T-helper 17 cell (primary cell): ENCODE measurements around the gene DYNLT2. TPM values are rescaled to one million over a fixed set of nuclear protein-coding genes. Genes with fewer than 3 reads are reported as not detected.

Source experiments
- ATAC-seq: fragments of 150-1000 bp; cut with Tn5 transposase; 2 replicates; pipeline ENCODE4 v1.10.0; 2021; ENCODE audit warnings: mild to moderate bottlenecking, moderate library complexity
- DNase-seq, 3 donors: peaks; one replicate each; pipeline versions ENCODE4 v3.0.0 to v3.0.0-alpha.2; 2020 to 2021
- H3K9me3 ChIP-seq: one replicate; pipeline ENCODE4 v1.7.0; 2013; ENCODE audit warnings: low read length, mild to moderate bottlenecking; ENCODE audit not compliant: control insufficient read depth, poor library complexity, severe bottlenecking
- H3K27ac Mint-ChIP-seq: one replicate; pipeline ENCODE4 v1.8.0; 2022; ENCODE audit warnings: mild to moderate bottlenecking, moderate library complexity, mixed read lengths
- H3K27me3 Mint-ChIP-seq: one replicate; pipeline ENCODE4 v1.8.0; 2022; ENCODE audit warnings: mixed read lengths
- H3K36me3 Mint-ChIP-seq: one replicate; pipeline ENCODE4 v1.8.0; 2022; ENCODE audit warnings: low read depth, mixed read lengths
- H3K4me1 Mint-ChIP-seq: one replicate; pipeline ENCODE4 v1.8.0; 2022; ENCODE audit warnings: mild to moderate bottlenecking, mixed read lengths
- H3K4me3 Mint-ChIP-seq: one replicate; pipeline ENCODE4 v1.8.0; 2022; ENCODE audit warnings: mild to moderate bottlenecking, moderate library complexity, mixed read lengths
- total RNA-seq, 4 donors: library from RNA in 2 of 4; stranded (reverse) in 2 of 4; gene quantifications; one replicate each; pipeline ENCODE4 v1.2.3 and lab custom pipeline; 2022 to 2026

Gene DYNLT2
- total RNA-seq, 2 donors from 2014 or later: 3.0 to 3.9 TPM

DNA sequence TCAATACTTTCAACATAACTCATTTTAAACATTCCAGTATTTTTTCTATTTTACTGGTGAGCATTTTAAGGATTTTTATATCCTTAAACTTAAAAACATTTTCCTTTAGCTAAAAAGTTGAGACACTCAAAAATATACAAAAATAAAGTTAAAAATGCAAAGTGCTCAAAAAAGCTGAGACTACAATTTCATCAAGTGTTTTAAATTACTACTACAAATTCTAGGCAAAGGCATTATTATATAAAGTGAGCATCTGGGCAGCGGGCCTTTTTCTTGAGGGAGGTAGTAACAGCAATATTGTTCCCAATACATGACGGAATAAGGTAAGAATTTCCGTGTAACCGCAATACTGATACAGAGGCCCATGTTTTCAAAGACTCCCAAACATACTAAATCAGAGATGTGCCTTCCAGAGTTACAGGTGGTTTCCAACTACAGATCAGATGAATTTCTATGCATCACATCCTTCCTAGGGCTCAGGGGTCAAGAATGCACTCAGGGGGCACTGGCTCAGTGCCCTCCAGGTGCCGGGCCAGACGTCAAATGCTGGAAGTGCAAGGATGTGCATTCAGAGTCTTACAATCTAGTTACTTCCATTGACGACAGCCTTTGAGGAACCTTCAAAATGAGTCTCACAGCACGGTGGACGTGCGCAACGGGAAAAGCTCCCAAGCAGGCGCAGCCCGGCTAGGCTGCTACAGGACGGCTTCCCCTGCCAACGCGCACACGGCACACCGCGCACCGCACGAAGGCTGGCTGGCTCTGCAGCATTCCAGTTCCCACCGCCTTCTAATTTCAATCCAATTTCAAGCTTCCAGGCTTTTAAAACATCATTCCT is 28.8 kb downstream of the DYNLT2 start:
- no peaks in the 10 kb centered on the region for H3K9me3 ChIP-seq
- H3K4me1 Mint-ChIP-seq: peaks cover 33% of the 10 kb centered on the region
- peak in 2 of 3 donors; percentile 12 to 15 for DNase-seq
- peak overlapping the region; percentile 98 for H3K4me3 Mint-ChIP-seq
- no peaks in the 10 kb centered on the region for H3K27me3 Mint-ChIP-seq
- peak overlapping the region; percentile 99 for H3K27ac Mint-ChIP-seq
- H3K36me3 Mint-ChIP-seq: peaks cover 3% of the 10 kb centered on the region
- ATAC-seq: peak; percentile 44

DNA sequence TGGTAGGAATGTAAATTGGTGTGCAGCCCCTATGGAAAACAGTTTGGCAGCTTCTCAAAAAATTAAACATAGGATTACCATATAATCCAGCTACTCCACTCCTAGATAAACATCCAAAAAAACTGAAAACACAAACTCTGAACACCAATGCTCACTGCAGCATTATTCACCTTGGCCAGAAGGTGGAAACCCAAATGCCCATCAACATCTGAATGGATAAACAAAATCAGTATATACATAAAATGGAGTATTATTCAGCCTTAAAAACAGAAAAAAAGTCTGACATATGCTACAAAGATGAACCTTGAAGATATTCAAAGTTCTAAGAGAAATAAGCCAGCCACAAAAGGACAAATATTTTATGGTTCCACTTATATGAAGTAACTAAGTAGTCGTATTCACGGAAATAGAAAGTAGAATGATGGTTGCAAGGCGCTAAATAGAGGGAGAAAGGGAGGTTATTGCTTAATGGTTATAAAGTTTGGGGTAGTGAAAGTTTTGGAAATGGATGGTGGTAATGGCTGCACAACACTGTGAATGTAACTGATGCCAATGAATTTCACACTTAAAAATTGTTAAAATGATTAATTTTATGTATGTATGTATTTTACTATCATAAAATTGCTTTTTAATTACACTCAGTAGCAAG is 31.0 kb downstream of the DYNLT2 start:
- peaks cover 27% of the 10 kb centered on the region for H3K4me1 Mint-ChIP-seq
- no peaks in the 10 kb centered on the region for H3K9me3 ChIP-seq
- H3K27me3 Mint-ChIP-seq: no peaks in the 10 kb centered on the region
- peak overlapping the region; percentile 81 for H3K27ac Mint-ChIP-seq
- H3K4me3 Mint-ChIP-seq: no peak overlapping the region
- peaks cover 5% of the 10 kb centered on the region for H3K36me3 Mint-ChIP-seq
- no peak for ATAC-seq
- no peak for DNase-seq

DNA sequence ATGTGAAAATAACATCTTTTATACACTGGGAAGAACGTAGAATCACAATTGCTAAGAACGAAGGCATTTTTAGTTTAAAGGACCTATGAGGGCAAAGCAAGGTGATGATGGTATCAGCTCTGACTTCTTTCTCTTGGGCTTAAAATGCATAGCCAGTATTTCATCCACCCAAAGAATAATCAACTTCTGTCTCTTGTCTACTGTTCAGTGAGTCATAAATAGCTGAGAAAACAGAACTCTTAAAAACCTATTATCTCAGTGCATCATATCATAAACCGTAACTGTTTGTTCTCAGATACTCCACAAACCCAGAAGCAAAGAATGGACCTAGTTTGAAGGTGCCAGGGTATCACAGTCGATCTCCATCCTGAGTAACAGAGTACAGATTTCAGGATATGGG is 32.3 kb downstream of the DYNLT2 start:
- peaks cover 27% of the 10 kb centered on the region for H3K4me1 Mint-ChIP-seq
- H3K27ac Mint-ChIP-seq: peak overlapping the region; percentile 81
- no peaks in the 10 kb centered on the region for H3K27me3 Mint-ChIP-seq
- no peak for DNase-seq
- H3K9me3 ChIP-seq: no peaks in the 10 kb centered on the region
- ATAC-seq: no peak
- no peak overlapping the region for H3K4me3 Mint-ChIP-seq
- H3K36me3 Mint-ChIP-seq: peaks cover 5% of the 10 kb centered on the region

DNA sequence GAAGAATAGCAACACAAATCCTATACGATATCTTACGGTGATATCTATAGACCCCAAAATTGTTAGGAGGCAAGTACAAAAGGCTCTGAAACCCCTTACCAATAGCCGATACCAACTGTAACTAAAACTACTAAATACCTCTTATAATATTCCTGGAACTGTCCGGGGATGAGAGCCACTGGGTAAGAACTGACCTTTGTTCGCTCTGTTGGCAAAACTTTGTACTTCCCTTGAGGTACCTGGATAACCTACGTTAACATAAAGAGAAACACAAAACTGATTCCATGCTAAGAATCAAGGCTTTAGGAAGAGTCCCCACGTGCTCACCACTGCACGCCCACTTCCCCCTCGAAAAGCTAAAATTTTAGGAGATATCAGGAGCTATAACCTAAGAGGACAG is 36.8 kb downstream of the DYNLT2 start:
- peaks cover 2% of the 10 kb centered on the region for H3K36me3 Mint-ChIP-seq
- H3K4me1 Mint-ChIP-seq: peaks cover 10% of the 10 kb centered on the region
- H3K4me3 Mint-ChIP-seq: peak overlapping the region; percentile 12

DNA sequence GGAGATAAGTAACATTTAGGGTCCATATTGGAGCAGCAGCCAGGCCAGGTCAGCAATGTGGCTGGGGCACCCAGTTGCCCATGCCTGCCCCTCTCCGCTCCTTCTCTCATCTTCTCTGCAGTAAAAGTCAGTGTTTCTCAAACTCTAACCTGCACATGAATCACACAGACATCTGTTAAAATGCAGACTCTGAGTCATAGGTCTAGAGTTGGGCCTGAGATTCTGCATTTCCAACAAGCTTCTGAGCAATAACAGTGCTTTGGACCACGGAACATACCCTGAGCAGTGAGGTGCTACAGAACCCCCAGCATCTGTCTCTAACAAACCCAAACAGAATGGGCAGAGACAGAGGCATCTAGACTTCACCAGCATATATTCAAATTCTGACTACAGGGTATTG is 37.2 kb downstream of the DYNLT2 start:
- peak overlapping the region; percentile 12 for H3K4me3 Mint-ChIP-seq
- H3K27ac Mint-ChIP-seq: no peak overlapping the region
- H3K4me1 Mint-ChIP-seq: peaks cover 6% of the 10 kb centered on the region
- H3K36me3 Mint-ChIP-seq: peaks cover 2% of the 10 kb centered on the region
- H3K27me3 Mint-ChIP-seq: no peaks in the 10 kb centered on the region
- DNase-seq (no peak), ATAC-seq (no peak)
- H3K9me3 ChIP-seq: no peaks in the 10 kb centered on the region

More for the DNA sequence above, 36.8 kb downstream of the DYNLT2 start:
- no peaks in the 10 kb centered on the region for H3K9me3 ChIP-seq
- ATAC-seq: no peak
- no peak for DNase-seq
- Mint-ChIP-seq H3K27me3 (no peaks in the 10 kb centered on the region), H3K27ac (no peak overlapping the region)

DNA sequence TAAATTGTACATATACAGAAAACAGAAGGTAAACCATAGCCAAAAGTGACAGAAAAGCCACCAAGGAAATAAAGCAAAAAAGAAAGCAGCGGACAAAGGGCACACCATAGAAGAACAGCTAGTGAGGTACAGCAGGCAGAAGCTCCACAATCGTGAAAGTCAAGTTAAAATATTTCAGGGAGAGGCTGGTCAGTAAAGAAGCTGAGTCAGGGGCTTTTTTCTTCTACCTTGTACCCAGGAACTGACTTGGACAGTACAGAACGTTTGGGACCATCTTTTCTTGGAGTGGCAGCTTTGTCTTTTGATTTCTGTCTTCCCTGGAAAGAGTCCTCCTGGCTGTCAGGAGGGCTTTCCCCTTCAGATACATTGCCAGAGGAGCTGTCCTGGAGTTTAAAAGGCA is 41.4 kb downstream of the DYNLT2 start:
- Mint-ChIP-seq H3K4me1 (peaks cover 10% of the 10 kb centered on the region), H3K4me3 (no peak overlapping the region), H3K36me3 (no peaks in the 10 kb centered on the region), H3K27ac (peak overlapping the region; percentile 51), H3K27me3 (no peaks in the 10 kb centered on the region)
- no peaks in the 10 kb centered on the region for H3K9me3 ChIP-seq
- no peak for DNase-seq
- no peak for ATAC-seq

DNA sequence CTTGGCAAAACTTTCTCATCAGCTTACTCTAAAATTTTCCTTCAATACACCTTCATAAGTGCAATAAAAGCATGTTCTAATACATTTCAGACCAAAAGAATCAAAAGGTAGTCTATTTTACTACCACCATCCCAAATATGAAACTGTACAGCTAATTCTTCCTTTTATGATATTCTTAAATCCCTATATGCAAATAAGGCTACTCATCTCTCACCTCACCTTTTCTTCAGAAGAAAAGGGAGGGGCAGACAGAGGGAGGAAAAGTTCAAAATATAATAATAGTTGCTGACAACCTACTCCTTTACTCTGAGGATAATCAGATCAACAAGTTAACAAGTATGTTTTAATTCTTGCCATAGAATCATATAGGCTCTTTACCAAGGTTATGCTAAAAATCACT is 42.1 kb downstream of the DYNLT2 start:
- no peaks in the 10 kb centered on the region for H3K27me3 Mint-ChIP-seq
- DNase-seq: no peak
- peak overlapping the region; percentile 51 for H3K27ac Mint-ChIP-seq
- H3K4me3 Mint-ChIP-seq: no peak overlapping the region
- no peaks in the 10 kb centered on the region for H3K36me3 Mint-ChIP-seq
- H3K9me3 ChIP-seq: no peaks in the 10 kb centered on the region
- ATAC-seq: no peak
- H3K4me1 Mint-ChIP-seq: peaks cover 13% of the 10 kb centered on the region

DNA sequence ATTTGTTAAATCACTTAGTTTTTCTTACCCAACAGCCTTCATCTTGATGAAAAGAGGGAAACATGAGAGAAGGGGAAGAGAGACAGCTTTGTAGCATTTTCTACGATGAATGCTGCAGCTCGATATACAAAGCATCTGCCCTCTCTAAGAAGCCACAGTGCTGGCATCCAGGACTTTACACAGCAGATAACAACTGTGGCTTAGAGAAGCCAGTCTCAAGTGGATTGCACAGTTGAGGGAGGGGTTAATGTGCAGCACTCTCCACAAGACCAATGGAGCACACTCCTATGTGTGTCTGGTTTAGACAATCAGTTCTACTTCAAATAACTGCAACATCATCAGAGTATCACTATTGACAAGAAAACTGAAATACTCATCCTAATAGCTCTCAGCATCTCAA is 43.6 kb downstream of the DYNLT2 start:
- ATAC-seq (no peak), DNase-seq (no peak)
- H3K4me3 Mint-ChIP-seq: no peak overlapping the region
- no peaks in the 10 kb centered on the region for H3K36me3 Mint-ChIP-seq
- no peaks in the 10 kb centered on the region for H3K27me3 Mint-ChIP-seq
- peaks cover 21% of the 10 kb centered on the region for H3K4me1 Mint-ChIP-seq
- peak overlapping the region; percentile 54 for H3K27ac Mint-ChIP-seq
- H3K9me3 ChIP-seq: no peaks in the 10 kb centered on the region

DNA sequence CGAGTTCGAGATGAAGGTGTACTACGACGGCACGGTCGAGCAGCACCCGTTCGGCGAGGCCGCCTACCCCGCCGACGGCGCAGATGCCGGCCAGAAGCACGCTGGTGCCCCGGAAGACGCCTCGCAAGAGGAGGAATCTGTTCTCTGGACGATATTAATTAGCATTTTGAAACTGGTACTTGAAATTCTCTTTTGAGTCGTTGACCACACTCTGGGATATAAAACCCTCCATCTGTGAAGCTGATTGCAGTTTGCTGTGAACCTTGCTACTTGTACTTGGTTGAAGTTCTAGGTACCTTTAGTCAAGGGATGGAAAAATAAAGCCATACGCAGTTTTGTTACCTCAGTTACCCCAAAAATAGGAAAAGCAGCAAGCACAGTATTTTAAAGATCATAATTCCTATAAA is 48.5 kb downstream of the DYNLT2 start:
- H3K27ac Mint-ChIP-seq: peak overlapping the region; percentile 92
- peak overlapping the region; percentile 90 for H3K4me3 Mint-ChIP-seq
- ATAC-seq: peak; percentile 2
- H3K27me3 Mint-ChIP-seq: no peaks in the 10 kb centered on the region
- DNase-seq: peak in 1 of 3 donors; percentile 23
- no peaks in the 10 kb centered on the region for H3K9me3 ChIP-seq
- H3K36me3 Mint-ChIP-seq: no peaks in the 10 kb centered on the region
- peaks cover 33% of the 10 kb centered on the region for H3K4me1 Mint-ChIP-seq

DNA sequence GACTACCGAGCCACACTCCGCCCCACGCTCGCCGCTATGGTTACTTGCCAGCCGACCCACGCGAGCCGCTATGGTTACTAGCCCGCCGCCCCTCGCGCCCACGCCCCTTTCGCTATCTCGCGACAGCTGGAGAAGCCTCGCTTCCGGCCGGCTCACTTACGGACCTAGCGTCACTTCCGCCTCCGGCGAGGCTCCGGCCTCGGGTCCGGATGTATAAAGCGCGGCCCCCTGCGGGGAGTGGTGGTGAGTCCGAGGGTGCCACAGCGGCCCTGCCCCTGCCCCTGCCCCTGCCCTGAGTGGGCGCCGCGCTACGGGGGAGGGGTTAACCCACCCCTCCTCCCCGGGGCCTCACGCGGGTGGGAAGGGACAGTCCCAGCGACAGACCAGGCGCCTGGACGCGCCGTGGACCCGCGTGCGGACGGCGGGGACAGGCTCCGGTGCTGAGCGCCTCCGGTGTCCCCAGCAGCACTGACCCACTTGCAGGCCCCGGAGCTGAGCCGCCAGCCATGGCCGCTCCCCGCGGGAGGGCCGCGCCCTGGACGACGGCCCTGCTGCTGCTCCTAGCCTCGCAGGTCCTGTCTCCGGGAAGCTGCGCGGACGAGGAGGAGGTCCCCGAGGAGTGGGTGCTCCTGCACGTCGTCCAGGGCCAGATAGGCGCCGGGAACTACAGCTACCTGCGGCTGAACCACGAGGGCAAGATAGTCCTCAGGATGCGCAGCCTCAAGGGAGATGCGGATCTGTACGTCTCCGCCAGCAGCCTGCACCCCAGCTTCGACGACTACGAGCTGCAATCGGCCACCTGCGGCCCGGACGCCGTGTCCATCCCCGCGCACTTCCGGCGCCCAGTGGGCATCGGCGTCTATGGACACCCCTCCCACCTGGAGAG is 49.2 kb downstream of the DYNLT2 start, which contains the start of the genes C6orf120 and WDR27:
C6orf120 (plus strand) TSS at position 173 of the 886 bp plus-strand sequence; CDS start at position 507, 334 bp downstream.
WDR27 (minus strand) TSS at position 76 of the 886 bp plus-strand sequence. CDS start 13,024 bp downstream, outside the sequence.
- DNase-seq (peak; percentile 93 to 94 (median 94)), ATAC-seq (peak; percentile 91)
- no peaks in the 10 kb centered on the region for H3K36me3 Mint-ChIP-seq
- H3K27ac Mint-ChIP-seq: peak within 1 kb of the TSS; percentile 92
- H3K27me3 Mint-ChIP-seq: no peaks in the 10 kb centered on the region
- peak within 1 kb of the TSS; percentile 90 for H3K4me3 Mint-ChIP-seq
- peaks cover 33% of the 10 kb centered on the region for H3K4me1 Mint-ChIP-seq
- no peaks in the 10 kb centered on the region for H3K9me3 ChIP-seq

DNA sequence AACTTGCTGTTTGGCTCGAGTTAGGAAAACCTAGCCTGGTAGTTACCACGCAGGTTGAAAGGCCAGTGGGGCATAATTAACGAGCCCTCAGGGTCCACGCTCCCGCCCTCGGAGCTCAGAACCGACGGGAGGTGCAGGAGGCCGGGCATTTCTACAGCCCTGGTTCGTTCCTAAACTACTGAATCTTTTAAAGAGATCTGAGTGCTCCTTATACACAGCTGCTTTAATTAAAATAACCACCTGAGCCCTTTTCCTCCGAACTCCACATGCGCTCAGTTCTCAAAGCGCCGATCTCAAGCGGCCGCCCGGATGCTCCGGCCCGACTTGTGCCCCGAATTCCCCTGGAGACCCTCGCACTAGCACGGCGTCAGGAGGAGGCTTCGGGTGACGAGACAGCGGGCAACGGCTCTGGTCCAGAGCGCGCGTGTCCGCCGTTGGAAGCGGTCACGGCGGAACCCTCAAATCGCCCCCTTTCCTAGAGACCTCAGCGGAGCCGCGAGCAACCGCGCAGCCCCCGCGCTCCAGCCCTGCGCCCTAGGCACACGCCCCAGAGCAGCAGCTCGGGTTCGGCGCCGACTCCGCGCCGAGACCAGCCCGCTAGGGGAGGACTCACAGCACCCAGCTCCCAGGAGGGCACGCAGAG is 49.9 kb downstream of the DYNLT2 start:
- DNase-seq: no peak
- H3K27me3 Mint-ChIP-seq: no peaks in the 10 kb centered on the region

DNA sequence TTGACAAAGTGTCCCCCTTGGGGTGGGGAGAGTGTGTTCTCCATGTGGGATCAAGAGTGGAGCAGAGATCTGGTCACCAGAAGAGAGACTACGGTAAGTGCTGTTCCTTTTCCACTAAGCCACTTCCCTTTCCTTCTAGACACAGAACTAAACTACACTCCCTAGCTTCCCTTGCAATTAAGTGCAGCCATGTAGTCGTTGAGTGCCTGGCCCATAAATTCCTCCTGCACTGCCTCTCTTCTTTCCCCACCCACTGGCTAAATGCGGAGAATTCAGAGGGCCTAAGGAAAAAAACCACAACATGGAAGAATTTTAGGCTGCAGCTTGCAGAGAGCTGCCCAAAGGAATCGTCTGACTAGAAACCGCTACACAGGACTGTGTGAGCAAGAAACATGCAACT is 51.1 kb downstream of the DYNLT2 start:
- Mint-ChIP-seq H3K27ac (peak overlapping the region; percentile 92), H3K4me1 (peaks cover 25% of the 10 kb centered on the region), H3K36me3 (no peaks in the 10 kb centered on the region), H3K4me3 (no peak overlapping the region), H3K27me3 (no peaks in the 10 kb centered on the region)
- ATAC-seq: no peak
- no peaks in the 10 kb centered on the region for H3K9me3 ChIP-seq
- DNase-seq: no peak

More for the DNA sequence above, 49.9 kb downstream of the DYNLT2 start:
- H3K27ac Mint-ChIP-seq: peak overlapping the region; percentile 92
- ATAC-seq: peak; percentile 4
- H3K36me3 Mint-ChIP-seq: no peaks in the 10 kb centered on the region
- no peaks in the 10 kb centered on the region for H3K9me3 ChIP-seq
- H3K4me3 Mint-ChIP-seq: peak overlapping the region; percentile 90
- peaks cover 31% of the 10 kb centered on the region for H3K4me1 Mint-ChIP-seq
